NCI-H2107 treated with DMSO at 0.1 percent for 48 hours (cell line): ENCODE data around the gene EMC9.

Experiments used
- DNase-seq: peaks from one replicate; lab custom pipeline; 2025; ENCODE audit not compliant: unreplicated experiment; lab: John Stamatoyannopoulos, UW

EMC9 gene, protein sequence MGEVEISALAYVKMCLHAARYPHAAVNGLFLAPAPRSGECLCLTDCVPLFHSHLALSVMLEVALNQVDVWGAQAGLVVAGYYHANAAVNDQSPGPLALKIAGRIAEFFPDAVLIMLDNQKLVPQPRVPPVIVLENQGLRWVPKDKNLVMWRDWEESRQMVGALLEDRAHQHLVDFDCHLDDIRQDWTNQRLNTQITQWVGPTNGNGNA

DNA sequence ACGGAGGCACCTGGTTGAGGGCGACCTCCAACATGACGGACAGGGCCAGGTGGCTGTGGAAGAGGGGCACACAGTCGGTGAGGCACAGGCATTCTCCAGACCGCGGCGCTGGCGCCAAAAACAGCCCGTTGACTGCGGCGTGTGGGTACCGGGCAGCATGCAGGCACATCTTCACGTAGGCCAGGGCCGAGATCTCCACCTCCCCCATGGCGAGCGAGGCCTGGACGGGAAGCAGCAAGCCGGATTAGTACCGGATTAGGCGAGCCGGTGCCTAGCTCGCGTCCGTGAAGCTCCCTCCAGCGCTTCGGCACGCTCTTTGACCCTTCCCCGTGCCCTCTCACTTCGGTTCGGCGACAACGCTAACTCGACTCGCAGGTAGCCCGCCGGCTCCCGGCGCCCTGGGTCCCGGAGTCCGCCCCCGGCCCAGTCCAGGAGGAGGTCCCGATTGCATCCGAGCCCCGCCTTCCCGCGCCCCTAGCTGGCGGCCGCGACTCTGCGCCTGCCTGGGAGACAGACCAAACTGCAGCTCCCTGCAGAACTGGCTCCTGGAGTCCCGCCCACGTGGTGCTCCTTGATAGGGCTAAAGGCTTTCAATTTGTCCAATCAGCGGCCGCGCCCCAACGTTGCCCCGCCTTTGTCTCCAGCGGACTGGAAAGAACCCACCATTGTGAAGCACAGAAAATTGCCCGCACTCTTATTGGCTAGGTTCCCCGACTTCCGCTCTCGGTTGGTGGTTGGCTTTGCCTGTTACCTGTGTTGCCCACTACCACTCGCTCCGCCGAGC, at the start of gene EMC9:
Gene EMC9, minus strand, starts transcription at position 495 of the 784 bp plus-strand sequence. Its CDS starts 287 bp downstream, at position 208.
- DNase-seq, result peak; percentile 100

DNA sequence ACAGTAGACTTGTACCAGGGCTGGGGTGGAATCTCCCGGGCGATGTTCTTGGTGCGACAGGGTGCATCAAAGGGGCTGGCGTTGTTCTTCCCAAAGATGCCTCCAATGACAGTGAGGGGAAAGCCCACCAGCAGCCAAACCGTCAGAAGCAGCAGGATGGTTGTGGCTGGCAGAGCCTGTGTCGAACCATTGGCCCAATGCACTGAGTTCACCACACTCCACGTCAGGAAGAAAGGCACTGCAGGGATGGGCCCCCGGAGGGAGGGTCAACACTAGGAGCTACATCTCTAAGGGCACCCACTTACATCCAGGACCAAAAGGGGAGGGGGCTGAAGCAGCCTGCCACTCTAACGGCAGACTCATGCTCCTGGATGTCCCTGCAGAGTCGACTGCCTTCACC, 49.0 kb upstream of the EMC9 start:
- DNase-seq, result no peak

DNA sequence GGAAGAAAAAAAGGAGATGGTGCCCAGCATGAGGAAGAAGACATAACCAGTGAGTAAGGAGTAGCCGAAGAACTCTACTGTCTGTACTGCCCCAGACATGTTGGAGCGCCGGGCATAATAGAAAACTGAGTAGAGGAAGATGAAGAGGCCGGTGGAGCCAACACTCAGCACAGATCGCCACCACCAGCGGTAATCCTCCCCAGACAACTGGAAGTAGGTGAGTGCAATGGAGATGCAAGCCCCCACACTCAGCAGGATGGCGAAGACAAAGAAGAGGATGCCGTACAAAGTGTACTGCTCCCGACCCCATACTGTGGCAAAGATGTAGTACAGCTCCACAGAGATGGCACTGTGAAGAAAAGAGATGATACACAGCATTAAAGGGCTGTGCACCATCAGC, 48.1 kb upstream of the EMC9 start:
- DNase-seq, result no peak

DNA sequence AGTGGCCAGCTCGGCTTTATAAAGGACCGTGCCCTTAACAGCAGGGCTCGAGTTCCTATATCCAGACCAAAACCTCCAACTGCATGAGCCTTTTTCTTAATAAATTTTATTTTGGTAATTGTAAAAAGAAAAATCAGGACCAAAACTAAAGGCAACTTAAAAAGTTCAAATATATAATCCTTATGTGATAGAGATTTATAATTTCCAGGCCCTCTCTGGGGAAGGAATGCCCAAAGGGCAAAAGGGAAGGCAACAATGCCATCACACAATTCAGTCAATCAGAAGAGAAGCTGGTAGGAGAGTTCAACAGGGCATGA, 47.6 kb upstream of the EMC9 start:
- DNase-seq, result no peak

DNA sequence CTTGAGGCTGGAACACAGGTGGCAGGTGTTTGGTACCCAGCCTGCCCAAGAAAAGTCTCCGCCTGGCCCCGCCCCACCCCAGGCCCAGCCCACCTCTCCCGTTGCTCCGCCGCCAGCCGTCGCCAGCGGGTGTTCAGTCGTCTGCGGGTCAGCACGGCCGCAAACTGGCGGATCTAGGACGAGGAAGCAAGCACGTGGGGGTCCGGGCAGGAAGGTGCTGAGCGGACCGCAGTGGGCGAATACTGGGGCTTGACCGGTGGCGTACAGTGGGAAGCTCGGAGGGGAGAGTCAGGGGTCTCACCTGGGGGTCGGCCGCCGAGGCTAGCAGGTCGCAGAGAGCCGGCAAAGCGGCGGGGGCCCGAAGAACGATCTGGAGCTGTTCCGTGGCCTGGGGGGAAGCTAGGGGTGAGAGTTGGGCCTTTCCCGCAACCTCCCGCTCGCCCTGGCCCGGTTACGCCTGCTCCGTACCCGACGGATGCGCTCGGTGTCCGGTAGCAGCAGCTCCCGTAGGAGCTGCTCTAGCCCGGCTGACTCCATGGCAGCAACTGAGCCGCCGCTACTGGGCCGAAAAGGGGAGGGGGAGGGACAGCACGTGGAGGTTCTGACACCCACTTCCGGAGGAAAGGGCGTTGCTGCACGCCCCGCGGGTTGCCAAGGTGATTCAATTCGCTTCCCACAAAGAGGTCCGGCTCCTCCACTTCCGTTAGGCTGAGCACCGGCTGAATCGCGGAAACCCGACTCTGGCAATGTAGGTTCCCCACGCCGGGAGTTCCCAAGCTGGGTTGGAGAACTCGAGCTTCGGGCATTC, 47.1 kb upstream of the EMC9 start, which contains the start of gene IPO4:
Gene IPO4, minus strand, starts transcription at position 566 of the 808 bp plus-strand sequence. Its CDS starts 29 bp downstream, at position 537.
- DNase-seq, result peak; percentile 98

DNA sequence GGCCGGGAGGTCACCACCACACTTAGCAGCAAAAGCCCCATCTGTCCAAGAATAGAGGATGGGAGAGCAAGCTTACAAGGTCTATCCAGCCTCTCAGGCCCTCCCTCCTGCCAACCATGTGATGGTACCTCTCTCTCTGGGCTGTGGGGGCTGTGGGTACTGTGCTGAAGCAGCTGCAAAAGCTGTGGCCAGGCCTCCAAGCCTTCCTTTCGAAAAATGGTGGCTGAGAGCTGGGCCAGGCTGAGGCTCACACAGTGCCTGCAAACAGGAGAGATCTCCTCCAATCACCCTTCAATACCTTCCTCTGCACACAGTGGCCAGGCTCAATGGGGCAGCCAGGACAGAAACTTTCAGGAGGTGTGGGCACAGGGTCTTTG, 46.1 kb upstream of the EMC9 start:
- DNase-seq, result no peak

DNA sequence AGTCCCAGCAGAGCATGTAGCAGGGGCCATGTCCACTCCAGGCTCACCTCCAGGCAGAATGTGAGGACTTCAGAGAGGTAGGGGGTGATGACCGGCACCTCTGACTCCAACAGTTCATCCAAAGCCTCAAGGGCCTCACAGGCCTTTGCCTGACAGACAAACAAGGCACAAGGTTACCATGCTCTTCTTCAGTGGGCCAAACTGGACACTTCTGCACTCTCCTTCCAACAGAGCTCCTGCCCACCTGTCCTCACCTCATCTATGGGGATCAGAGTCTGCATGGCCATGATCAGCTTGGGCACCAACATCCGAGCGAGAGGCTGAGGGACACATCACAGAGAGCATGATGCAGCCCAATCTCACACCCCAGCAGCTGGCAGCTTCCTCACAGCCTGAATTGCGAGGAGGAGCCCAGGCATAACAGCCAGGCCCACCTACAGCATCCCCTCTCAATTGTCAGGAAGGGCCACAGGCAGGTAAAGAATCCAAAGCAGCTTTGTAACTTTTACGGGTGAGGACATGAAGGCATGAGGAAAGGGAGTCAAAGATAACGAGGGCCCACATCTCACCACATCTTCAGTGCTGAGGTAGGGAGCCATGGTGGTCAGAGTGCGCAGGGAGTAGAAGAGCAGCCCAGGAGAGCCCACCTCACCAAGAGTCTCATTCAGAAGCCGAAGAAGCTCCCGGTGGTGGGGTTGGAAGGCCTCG, 45.6 kb upstream of the EMC9 start:
- DNase-seq, result no peak

DNA sequence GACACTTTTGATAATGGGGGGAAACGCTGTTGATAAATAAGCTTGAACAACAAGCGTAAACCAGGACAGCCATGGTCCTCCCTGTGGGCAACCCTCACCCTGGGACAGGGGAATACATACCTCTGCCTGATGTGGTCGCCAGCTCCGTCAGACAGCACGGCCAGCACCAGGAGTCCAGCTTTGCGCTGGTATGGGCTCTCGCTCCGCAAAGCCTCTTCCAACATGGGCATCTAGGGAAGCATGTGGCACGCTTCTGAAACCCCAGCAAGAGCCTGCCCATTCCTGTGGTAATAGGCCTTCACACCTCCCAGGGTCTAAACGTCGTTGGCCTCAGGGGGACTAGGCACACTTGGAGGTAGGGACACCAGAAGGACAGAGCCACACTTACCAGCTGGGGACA, 44.4 kb upstream of the EMC9 start:
- no peak for DNase-seq

DNA sequence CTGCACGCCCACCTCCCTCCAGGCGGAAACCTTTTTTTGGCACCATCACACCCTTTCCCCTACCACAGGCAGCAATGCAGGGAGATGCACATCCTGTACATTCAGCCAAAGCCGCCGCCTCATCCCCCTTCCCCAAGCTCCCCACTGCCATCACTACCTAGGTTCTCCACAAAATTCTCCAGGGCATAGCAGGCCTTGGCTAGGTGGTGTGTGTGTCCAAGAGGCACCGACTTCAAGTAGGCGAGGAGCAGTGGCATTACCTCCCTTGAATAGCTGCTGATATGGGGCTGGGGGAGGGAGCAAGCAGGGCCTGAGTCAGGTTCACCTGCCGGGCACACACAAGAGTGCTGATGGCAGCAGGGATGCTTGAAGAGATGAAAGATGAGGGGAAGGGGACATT, 43.6 kb upstream of the EMC9 start:
- no peak for DNase-seq

DNA sequence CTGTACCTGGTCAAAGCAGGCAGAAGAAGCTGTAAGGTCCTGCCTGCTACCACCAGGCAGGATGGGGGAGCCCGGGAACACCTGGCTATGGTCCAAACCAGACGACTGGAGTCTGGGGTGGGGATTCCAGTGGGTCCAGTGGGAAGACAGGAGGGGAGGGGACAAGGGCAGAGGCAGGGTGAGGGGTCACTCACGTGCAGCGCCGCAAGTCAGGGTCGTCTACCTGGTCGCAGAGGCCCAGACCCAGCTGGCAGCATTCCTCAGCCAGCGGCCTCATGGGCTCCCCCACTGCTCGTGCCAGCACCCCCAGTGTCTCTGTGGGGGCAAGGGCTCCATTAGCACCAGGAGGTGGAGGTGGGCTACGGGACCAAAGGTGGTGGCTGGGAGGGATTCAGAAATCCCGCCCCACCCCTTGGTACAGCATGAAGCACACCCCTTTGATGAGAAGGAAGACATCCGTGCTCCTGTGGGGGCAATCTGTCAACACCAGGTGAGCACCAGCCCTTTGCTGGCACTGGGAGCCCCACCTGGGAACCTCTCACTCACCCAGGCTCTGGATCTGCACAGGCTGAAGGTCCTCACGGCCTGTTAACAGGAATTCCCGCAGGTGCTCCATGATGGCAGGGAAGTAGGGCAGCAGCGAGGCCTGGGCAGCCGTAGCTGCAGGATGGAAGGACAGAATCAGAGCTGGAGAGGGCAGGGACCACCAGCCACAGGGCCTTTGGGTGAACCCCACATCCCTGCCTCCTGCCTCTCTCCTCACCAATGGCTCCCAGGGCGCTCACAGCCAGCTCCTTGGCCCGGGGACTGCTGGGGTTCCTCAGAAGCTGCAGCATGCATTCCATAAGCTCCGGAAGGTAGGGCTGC, 42.9 kb upstream of the EMC9 start:
- DNase-seq, result no peak

DNA sequence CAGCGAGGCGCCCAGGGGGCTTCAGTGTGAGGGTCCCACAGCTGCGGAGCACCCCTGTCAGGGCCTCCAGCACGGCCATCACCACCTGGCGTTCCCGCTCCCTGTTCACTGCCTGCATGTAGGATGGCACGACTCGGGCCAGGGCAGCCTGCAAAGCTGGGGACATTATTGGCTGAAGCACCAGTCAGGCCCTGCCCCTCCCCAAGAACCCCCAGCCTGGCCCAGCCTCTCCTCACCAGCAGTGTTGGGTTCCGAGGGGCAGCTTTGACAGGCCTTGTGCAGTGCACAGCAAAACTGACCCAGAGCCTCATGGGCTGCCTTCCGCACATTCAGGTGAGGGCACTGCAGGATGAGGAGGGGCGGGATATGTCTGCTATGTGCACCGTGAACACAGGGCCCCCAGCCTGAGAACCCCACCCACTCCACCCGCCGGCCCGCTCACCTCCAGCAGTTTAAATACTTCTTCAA, 41.7 kb upstream of the EMC9 start:
- DNase-seq, result no peak

DNA sequence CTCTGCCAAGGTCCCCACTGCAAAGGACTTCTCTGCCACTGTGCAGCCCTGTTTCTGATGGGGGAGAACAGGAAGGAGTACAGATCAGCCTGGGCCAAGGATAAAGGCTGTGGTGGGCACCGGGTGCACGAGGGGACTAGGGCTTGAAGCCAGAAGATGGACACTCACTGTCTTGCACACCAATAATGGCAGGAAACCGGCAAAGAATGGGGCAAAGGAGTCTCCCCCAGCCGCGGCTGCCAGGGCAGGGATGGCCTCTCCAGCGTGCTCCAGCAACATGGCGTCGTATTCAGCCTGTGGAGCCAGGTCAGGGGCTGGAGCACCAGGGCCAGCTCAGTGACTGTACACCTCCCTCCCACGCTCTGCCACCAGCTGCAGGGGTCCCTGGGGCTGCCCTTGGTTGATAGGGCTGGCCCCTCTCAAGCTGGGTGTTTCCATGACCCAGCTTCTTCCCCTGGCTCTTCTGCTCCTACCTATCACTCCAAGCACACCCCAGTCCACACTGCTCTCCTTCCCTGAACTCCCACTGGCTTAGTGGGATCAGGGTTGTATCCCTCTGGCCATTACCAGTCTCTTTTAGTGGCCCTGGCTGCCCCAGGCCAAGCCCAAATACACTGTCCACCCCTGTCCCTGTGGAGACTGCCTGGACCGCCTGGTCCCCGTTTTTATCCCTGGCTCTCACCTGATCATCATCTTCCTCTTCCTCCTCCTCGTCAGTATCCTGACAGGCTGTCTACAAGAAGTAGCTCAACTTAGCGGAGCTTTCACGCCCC, 40.9 kb upstream of the EMC9 start:
- DNase-seq, result no peak

DNA sequence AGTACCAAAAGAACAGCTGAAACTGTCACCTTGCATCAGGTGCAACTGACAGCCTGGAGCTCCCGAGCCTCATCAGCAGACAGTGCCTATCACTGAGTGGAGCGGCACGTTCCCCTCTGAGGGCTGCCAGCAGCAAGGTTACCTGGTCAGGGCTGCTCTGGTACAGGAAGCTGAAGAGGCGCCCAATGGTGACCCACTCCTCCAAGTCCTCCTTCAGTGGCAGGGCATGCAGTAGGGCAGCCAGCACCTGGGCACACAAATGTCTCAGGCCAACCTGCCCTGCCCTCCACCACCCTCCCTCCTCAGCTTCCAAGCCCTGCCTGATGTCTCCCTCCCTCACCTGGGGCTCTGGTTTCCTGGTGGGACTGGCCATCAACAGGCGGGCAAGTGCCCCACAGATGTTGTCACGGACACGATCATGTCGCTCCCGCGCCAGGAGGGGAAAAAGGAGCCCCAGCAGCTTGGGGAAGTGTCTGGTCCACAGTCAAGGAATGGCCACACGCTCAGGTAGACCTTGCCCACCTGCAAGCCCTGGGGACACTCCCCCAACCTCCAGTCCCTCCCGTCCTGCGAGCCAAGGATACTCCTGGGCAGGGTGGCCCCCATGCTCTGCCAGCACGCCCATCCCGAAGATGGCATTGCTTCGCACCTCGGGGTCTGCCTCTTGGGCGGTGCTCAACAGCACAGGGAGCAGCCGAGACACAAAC, 40.1 kb upstream of the EMC9 start:
- DNase-seq, result no peak

DNA sequence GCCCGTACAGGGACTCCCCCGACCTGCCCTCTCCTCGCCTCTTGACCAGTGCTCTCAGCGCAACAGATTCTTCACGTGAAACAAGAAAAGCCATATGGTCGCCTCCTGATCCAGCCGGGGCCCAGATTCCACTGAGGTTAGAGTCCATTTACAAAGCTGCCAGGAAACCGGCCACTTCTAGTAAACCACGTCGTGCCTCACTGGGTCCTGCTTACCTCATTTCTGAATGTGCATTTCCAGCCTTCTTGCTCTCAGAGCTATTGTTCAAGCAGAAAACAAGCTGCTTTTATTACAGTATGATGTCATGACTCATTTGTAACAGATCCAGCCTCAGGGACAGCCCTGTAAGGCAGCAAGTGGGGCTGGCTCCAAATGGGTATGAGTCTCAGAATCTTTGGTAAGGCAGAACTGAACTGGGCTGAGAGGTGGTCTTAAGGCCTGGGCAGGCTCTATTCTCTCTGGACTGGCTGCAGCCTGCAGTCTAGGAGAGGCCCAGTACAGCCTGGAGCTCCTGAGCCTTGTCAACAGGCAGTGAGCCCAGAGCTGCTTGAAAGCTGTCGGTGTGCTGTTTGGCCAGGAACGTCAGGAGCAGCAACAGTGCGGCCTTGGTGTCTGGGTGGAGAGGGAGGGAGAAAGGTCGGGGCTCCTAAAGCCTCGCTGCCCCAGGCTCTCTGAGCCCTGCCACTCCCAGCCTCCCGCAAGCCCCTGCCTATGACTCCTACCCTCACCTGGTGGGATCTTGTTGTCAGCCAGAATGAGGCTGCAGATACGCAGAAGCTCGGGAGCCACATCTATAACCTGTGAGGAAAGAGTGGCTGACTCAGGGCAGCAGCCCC, 38.8 kb upstream of the EMC9 start:
- DNase-seq, result peak; percentile 80

DNA sequence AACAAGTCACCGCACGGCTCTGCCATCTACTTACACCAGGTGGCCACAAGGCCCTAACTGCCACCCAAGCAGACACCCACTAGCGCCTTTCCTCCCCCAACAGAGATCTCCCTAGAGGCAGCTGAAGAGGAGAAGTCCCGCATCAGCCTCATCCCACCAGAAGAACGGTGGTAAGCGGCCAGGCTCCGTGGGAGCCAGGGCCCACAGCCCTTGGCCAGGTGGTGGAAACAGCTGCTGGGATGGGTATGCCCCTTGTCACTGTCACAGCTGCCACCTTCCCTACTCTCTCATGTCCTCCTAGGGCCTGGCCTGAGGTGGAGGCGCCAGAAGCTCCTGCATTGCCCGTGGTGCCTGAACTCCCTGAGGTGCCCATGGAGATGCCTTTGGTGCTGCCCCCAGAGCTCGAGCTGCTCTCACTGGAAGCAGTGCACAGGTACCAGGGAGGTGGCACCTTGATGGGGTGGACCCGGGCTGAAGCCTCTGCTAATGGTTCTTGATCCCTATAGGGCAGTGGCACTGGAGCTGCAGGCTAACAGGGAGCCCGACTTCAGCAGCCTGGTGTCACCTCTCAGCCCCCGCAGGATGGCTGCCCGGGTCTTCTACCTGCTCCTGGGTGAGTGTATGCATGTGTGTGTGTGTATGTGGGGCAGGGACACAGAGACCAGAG, 38.0 kb upstream of the EMC9 start:
- no peak for DNase-seq

DNA sequence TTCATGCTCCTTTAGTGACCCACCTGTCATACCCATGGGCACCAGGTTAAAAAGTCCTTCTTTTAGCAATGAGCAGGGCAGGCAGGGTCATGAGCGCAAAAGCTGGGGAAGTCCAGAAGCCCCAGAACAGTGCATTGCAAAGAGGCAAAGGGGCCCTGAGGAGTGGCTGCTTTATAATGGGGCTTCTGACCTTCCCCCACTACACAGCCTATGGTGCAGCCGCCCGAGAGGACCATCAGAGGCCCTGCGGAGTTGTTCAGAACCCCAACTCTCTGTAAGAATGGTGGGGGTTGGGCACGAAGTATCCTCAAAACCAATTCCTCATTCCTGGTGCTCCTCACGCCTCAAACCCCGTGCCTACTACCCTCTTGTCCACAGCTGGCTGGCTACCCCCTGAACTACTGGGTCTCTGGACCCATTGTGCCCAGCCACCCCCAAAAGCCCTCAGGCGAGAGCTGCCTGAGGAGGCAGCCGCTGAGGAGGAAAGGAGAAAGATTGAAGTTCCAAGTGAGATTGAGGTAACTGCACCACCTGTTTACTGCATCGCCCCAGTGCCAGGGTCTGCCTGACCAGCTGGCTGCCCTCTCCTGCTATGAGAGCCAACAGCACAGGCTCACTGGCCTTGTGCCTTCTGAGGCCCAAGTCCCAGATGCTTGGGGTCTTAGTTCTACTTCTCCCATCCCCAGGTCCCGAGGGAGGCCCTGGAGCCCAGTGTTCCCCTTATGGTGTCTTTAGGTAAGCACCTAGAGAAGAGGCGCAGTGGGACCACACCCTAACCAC, 37.2 kb upstream of the EMC9 start:
- no peak for DNase-seq

DNA sequence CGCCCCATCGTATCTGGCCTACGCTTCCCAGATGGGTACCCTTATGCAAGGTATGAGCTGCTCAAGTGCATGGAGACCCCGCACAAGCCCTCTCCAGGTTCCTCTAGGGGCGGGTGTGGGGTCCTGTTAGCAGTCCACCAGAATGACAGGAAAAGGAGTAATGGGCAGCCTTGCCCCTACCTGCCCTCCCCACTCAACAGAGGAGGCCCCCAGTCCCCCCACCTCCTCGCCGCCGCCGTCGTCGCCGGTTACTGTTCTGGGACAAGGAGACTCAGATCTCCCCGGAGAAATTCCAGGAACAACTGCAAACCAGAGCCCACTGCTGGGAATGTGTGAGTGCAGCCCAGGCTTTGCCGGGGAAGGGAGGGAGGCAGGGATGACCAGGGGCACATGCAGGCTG, 36.5 kb upstream of the EMC9 start:
- no peak for DNase-seq
